LNCAP (cell line): ENCODE measurements around the gene PHF10.

Source experiments
- CTCF ChIP-seq: fragments of 450-650 bp; IDR thresholded peaks from 2 replicates; pipeline ENCODE4 v1.5.1; 2017; ENCODE audit warnings: mild to moderate bottlenecking

The PHF10 gene

DNA sequence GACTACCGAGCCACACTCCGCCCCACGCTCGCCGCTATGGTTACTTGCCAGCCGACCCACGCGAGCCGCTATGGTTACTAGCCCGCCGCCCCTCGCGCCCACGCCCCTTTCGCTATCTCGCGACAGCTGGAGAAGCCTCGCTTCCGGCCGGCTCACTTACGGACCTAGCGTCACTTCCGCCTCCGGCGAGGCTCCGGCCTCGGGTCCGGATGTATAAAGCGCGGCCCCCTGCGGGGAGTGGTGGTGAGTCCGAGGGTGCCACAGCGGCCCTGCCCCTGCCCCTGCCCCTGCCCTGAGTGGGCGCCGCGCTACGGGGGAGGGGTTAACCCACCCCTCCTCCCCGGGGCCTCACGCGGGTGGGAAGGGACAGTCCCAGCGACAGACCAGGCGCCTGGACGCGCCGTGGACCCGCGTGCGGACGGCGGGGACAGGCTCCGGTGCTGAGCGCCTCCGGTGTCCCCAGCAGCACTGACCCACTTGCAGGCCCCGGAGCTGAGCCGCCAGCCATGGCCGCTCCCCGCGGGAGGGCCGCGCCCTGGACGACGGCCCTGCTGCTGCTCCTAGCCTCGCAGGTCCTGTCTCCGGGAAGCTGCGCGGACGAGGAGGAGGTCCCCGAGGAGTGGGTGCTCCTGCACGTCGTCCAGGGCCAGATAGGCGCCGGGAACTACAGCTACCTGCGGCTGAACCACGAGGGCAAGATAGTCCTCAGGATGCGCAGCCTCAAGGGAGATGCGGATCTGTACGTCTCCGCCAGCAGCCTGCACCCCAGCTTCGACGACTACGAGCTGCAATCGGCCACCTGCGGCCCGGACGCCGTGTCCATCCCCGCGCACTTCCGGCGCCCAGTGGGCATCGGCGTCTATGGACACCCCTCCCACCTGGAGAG is 22.1 kb downstream of the PHF10 start, which contains the start of the genes C6orf120 and WDR27:
Gene C6orf120, plus strand, starts transcription at position 173 of the 886 bp plus-strand sequence. Its CDS starts 334 bp downstream, at position 507.
Gene WDR27, minus strand, starts transcription at position 76 of the 886 bp plus-strand sequence. CDS start 13,024 bp downstream, outside the sequence.
- TF ChIP-seq CTCF = no peak

GRCh38 chr6:169701311-169701953 is 22.9 kb downstream of the PHF10 start:
- no peak for TF ChIP-seq CTCF

- no peak for TF ChIP-seq CTCF
These were observed 24.0 kb downstream of the PHF10 start for GRCh38 chr6:169700296-169700695.

DNA sequence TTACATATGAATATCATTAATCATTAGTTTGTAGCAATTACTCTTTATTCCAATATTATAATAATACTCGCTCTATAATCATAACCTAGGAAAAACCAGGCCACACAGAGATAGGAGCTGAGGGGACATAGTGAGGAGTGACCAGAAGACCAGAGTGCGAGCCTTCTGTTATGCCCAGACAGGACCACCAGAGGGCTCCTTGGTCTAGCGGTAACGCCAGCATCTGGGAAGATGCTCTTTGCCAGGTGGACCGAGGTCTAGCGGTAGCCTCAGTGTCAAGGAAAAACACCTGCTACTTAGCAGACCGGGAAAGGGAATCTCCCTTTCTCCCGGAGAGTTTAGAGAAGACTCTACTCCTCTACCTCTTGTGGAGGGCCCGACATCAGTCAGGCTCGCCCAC is 27.2 kb downstream of the PHF10 start:
- peak; percentile 26; the same call in 1 of the 2 replicates for TF ChIP-seq CTCF

GRCh38 chr6:169695131-169695530 is 29.2 kb downstream of the PHF10 start:
- TF ChIP-seq CTCF = no peak

- TF ChIP-seq CTCF = no peak
These were observed 31.8 kb downstream of the PHF10 start for GRCh38 chr6:169692516-169692915.

GRCh38 chr6:169691260-169691659 is 33.0 kb downstream of the PHF10 start:
- no peak for TF ChIP-seq CTCF
